HCT116 (cell line): Measurements from ENCODE around the gene ZMYND12. TPM values are rescaled to one million over a fixed set of nuclear protein-coding genes. Genes with fewer than 3 reads are reported as not detected.

Source experiments
- ATAC-seq: fragments of 200-7000 bp; cut with Tn5 transposase; 2 replicates; pipeline ENCODE4 v1.9.1; 2020; ENCODE audit warnings: mild to moderate bottlenecking, moderate library complexity
- BruUV-seq: library from RNA; stranded (reverse); fragments of 400-500 nt; replicated peaks from 2 replicates; lab custom pipeline; 2021; lab: Mats Ljungman, UMichigan
- CTCF ChIA-PET: fragments of 300-600 bp; sonication (Branson Sonifier 250); formaldehyde crosslinking; loops from one replicate; lab custom pipeline; 2021; ENCODE audit warnings: antibody characterized with exemption; lab: Charles Lee
- POLR2A ChIA-PET: fragments of 300-600, 350-600 bp; sonication (Branson Sonifier 250); formaldehyde crosslinking; loops from one replicate; lab custom pipeline; 2021; ENCODE audit warnings: antibody characterized with exemption; lab: Charles Lee
- RAD21 ChIA-PET, 2 experiments: fragments of 300-600 bp; sonication (Branson Sonifier 250); formaldehyde crosslinking; loops; one replicate each; lab custom pipeline; 2023; ENCODE audit warnings: low total read pairs in 2 of 2; ENCODE audit not compliant: uncharacterized antibody in 2 of 2, unreplicated experiment in 2 of 2, low non-redundant PET in 1 of 2; lab: Charles Lee
- DNase-seq: peaks from one replicate; pipeline ENCODE4 v3.0.0-alpha.2; 2010; ENCODE audit warnings: low read depth, low spot score
- H2AFZ ChIP-seq: fragments of 200-600 bp; shearing (Covaris generic), sonication (generic); 2 replicates; pipeline ENCODE4 v1.6.1; 2017; ENCODE audit warnings: low read depth, mixed run types, mixed read lengths, antibody characterized with exemption, low read length; ENCODE audit not compliant: poor library complexity, severe bottlenecking
- H3K27ac ChIP-seq: 2 replicates; pipeline ENCODE4 v1.5.1; 2012; ENCODE audit warnings: low read depth, low read length
- H3K27me3 ChIP-seq: fragments of 200-600 bp; sonication (generic); 2 replicates; pipeline ENCODE4 v1.6.1; 2016; ENCODE audit warnings: mixed run types, low read length, mixed read lengths; ENCODE audit not compliant: insufficient read depth
- H3K36me3 ChIP-seq, 2 experiments: fragments of 200-500 bp in 1 of 2; fragments of 200-600 bp in 1 of 2; sonication (Bioruptor generic) in 1 of 2; sonication (generic) in 1 of 2; 2 replicates each; pipeline versions ENCODE4 v1.5.1 to v1.6.1; 2014 to 2016; ENCODE audit warnings: low read length in 2 of 2, inconsistent platforms in 1 of 2, mixed read lengths in 1 of 2, mixed run types in 1 of 2; ENCODE audit not compliant: insufficient read depth in 2 of 2, control insufficient read depth in 1 of 2
- H3K4me1 ChIP-seq, 2 experiments: fragments of 200-600 bp in 1 of 2; sonication (generic) in 1 of 2; 2 replicates each; pipeline versions ENCODE4 v1.5.1 to v1.6.1; 2012 to 2017; ENCODE audit warnings: low read length in 2 of 2, inconsistent platforms in 1 of 2, mild to moderate bottlenecking in 1 of 2, mixed read lengths in 1 of 2, mixed run types in 1 of 2, moderate library complexity in 1 of 2; ENCODE audit not compliant: insufficient read depth in 2 of 2, control insufficient read depth in 1 of 2
- H3K4me2 ChIP-seq: fragments of 200-600 bp; sonication (generic); 2 replicates; pipeline ENCODE4 v1.6.1; 2017; ENCODE audit warnings: mixed run types, low read length, mixed read lengths
- H3K4me3 ChIP-seq, 2 experiments: fragments of 200-600 bp in 1 of 2; sonication (generic) in 1 of 2; replicated peaks in 1 of 2; 2 replicates each; pipeline ENCODE4 v1.5.1; 2011 to 2016; ENCODE audit warnings: low read length in 2 of 2, control low read depth in 1 of 2, low read depth in 1 of 2, mild to moderate bottlenecking in 1 of 2, mixed read lengths in 1 of 2, mixed run types in 1 of 2
- H3K79me2 ChIP-seq: fragments of 200-600 bp; sonication (generic); 2 replicates; pipeline ENCODE4 v1.6.1; 2017; ENCODE audit warnings: mild to moderate bottlenecking, mixed run types, low read length, moderate library complexity, mixed read lengths; ENCODE audit not compliant: insufficient read depth
- H3K9ac ChIP-seq: fragments of 200-600 bp; sonication (generic); 2 replicates; pipeline ENCODE4 v1.6.1; 2016; ENCODE audit warnings: low read length, mixed read lengths
- H3K9me2 ChIP-seq: fragments of 200-600 bp; sonication (generic), shearing (Covaris generic); 2 replicates; pipeline ENCODE4 v1.6.1; 2017; ENCODE audit warnings: mixed run types, mild to moderate bottlenecking, moderate library complexity; ENCODE audit not compliant: insufficient read depth
- H3K9me3 ChIP-seq, 2 experiments: fragments of 200-500 bp in 1 of 2; fragments of 200-600 bp in 1 of 2; sonication (Bioruptor generic) in 1 of 2; sonication (generic) in 1 of 2; 2 replicates each; pipeline ENCODE4 v1.6.1; 2014 to 2017; ENCODE audit warnings: low read length in 2 of 2, mixed read lengths in 2 of 2, inconsistent platforms in 1 of 2, low read depth in 1 of 2, mild to moderate bottlenecking in 1 of 2, mixed run types in 1 of 2, moderate library complexity in 1 of 2; ENCODE audit not compliant: control insufficient read depth in 1 of 2, insufficient read depth in 1 of 2
- H4K20me1 ChIP-seq: fragments of 200-600 bp; sonication (generic), shearing (Covaris generic); 2 replicates; pipeline ENCODE4 v1.6.1; 2017; ENCODE audit warnings: mixed run types, mild to moderate bottlenecking, moderate library complexity; ENCODE audit not compliant: insufficient read depth
- ATF3 ChIP-seq: IDR thresholded peaks from 2 replicates; pipeline ENCODE4 v1.6.1; 2012
- CBX3 ChIP-seq: IDR thresholded peaks from 2 replicates; pipeline ENCODE4 v1.6.1; 2012; ENCODE audit warnings: low read depth
- CEBPB ChIP-seq: IDR thresholded peaks from 2 replicates; pipeline ENCODE4 v1.6.1; 2012; ENCODE audit warnings: low read depth
- CTCF ChIP-seq, 3 experiments: fragments of 200-600 bp in 1 of 3; sonication (generic) in 1 of 3; IDR thresholded peaks in 2 of 3; conservative IDR thresholded peaks in 1 of 3; 2 replicates each; pipeline ENCODE4 v1.5.1; 2012 to 2017; ENCODE audit warnings: low read depth in 2 of 3, low read length in 2 of 3, antibody characterized with exemption in 1 of 3, borderline replicate concordance in 1 of 3, control low read depth in 1 of 3, mild to moderate bottlenecking in 1 of 3, mixed read lengths in 1 of 3, mixed run types in 1 of 3, moderate library complexity in 1 of 3; ENCODE audit not compliant: insufficient read depth in 1 of 3
- EGR1 ChIP-seq: IDR thresholded peaks from 2 replicates; pipeline ENCODE4 v1.6.1; 2012; ENCODE audit warnings: low read depth
- EZH2 ChIP-seq: fragments of 200-600 bp; sonication (generic); IDR thresholded peaks from 2 replicates; pipeline ENCODE4 v1.6.1; 2017; ENCODE audit warnings: antibody characterized with exemption, mixed run types
- EZH2phosphoT487 ChIP-seq: fragments of 200-600 bp; IDR thresholded peaks from 2 replicates; pipeline ENCODE4 v1.6.1; 2018; ENCODE audit warnings: antibody characterized with exemption, borderline replicate concordance
- JUND ChIP-seq: IDR thresholded peaks from 2 replicates; pipeline ENCODE4 v1.6.1; 2012
- POLR2AphosphoS5 ChIP-seq: IDR thresholded peaks from 2 replicates; pipeline ENCODE4 v1.6.1; 2011; ENCODE audit warnings: mild to moderate bottlenecking, low read depth, low read length, moderate library complexity
- RAD21 ChIP-seq: IDR thresholded peaks from 2 replicates; pipeline ENCODE4 v1.6.1; 2012; ENCODE audit warnings: low read depth, mild to moderate bottlenecking
- REST ChIP-seq: IDR thresholded peaks from 2 replicates; pipeline ENCODE4 v1.6.1; 2012; ENCODE audit warnings: low read depth
- SIN3A ChIP-seq: IDR thresholded peaks from 2 replicates; pipeline ENCODE4 v1.6.1; 2012; ENCODE audit warnings: low read depth
- SP1 ChIP-seq: IDR thresholded peaks from 2 replicates; pipeline ENCODE4 v1.6.1; 2012; ENCODE audit warnings: low read depth
- SRF ChIP-seq: IDR thresholded peaks from 2 replicates; pipeline ENCODE4 v1.6.1; 2012; ENCODE audit warnings: low read depth
- TCF7L2 ChIP-seq: IDR thresholded peaks from 2 replicates; pipeline ENCODE4 v1.7.0; 2011; ENCODE audit warnings: borderline replicate concordance, inconsistent platforms; ENCODE audit not compliant: insufficient read depth, insufficient read length; ENCODE audit errors: extremely low read depth
- ZBTB33 ChIP-seq: IDR thresholded peaks from 2 replicates; pipeline ENCODE4 v1.6.1; 2011; ENCODE audit warnings: mild to moderate bottlenecking, low read length, moderate library complexity; ENCODE audit not compliant: insufficient replicate concordance; ENCODE audit errors: extremely low read depth
- ZNF274 ChIP-seq: fragments of 200-500 bp; sonication (Bioruptor generic); IDR thresholded peaks from 2 replicates; pipeline ENCODE4 v1.6.1; 2014; ENCODE audit warnings: mild to moderate bottlenecking, low read depth, low read length, inconsistent platforms
- intact Hi-C: fragments of 100-400 bp; cut with micrococcal nuclease; formaldehyde crosslinking; loops from 2 replicates; pipeline ENCODE4 v1.10.0; 2022
- total RNA-seq: library from RNA; stranded (reverse); gene quantifications from one replicate; pipeline ENCODE4 v1.2.1, GENCODE V29; 2021; ENCODE audit not compliant: unreplicated experiment
- TF ChIP-seq, protein P1 (sequence below): IDR thresholded peaks from 2 replicates; pipeline ENCODE4 v1.6.1; 2012

The ZMYND12 gene
- total RNA-seq, 1 experiment from 2014 or later, result 0.25 TPM

GRCh38 chr1:42453386-42453785, 2.4 kb downstream of the ZMYND12 start:
- peaks cover 15% of the 10 kb centered on the region for H3K79me2 ChIP-seq
- H3K9ac ChIP-seq, result no peak overlapping the region
- H3K4me3 ChIP-seq, result no peak overlapping the region
- intact Hi-C loops, result no loop called here
- TF ChIP-seq ATF3, result no peak
- no peak for TF ChIP-seq CTCF (IDR thresholded peaks at IDR 0.05 in 2 of 3, conservative IDR thresholded peaks at IDR 0.05 in 1 of 3; ENCODE audit: borderline replicate concordance in 1 of 3, insufficient read depth in 1 of 3, low read depth in 2 of 3, low read length in 2 of 3)
- no peak for TF ChIP-seq REST
- no peak for TF ChIP-seq SP1
- no peak for TF ChIP-seq SIN3A
- no peak for TF ChIP-seq EZH2
- TF ChIP-seq EGR1, result no peak
- no peak for TF ChIP-seq RAD21
- TF ChIP-seq CEBPB, result no peak
- TF ChIP-seq TCF7L2, result no peak
- TF ChIP-seq, protein P1, sequence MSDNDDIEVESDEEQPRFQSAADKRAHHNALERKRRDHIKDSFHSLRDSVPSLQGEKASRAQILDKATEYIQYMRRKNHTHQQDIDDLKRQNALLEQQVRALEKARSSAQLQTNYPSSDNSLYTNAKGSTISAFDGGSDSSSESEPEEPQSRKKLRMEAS, result no peak
- TF ChIP-seq EZH2phosphoT487, result no peak
- TF ChIP-seq POLR2AphosphoS5, result no peak
- no peak for TF ChIP-seq ZNF274
- TF ChIP-seq CBX3, result no peak
- TF ChIP-seq JUND, result no peak
- no peak for TF ChIP-seq SRF
- TF ChIP-seq ZBTB33, result no peak
- TF ChIP-seq, all 23 proteins: peak for 0
- BruUV-seq, result no TSS peak
- peaks cover 5 to 6% of the 10 kb centered on the region in 2 experiments; a peak in 2 of 4 replicates for H3K36me3 ChIP-seq
- no peak overlapping the region for H3K4me2 ChIP-seq
- no peak overlapping the region for H2AFZ ChIP-seq
- H3K27me3 ChIP-seq, result no peaks in the 10 kb centered on the region
- H3K9me3 ChIP-seq, result no peaks in the 10 kb centered on the region
- no peaks in the 10 kb centered on the region for H3K9me2 ChIP-seq
- DNase-seq (no peak), ATAC-seq (no peak)
- POLR2A ChIA-PET, result no interaction called here
- CTCF ChIA-PET, result no interaction called here
- peaks cover 0 to 16% of the 10 kb centered on the region in 2 experiments; a peak in 3 of 4 replicates for H3K4me1 ChIP-seq
- no peaks in the 10 kb centered on the region for H4K20me1 ChIP-seq
- H3K27ac ChIP-seq, result no peak overlapping the region
- RAD21 ChIA-PET, result no interaction called here
